CD1c-positive myeloid dendritic cell (primary cell): ENCODE data around the gene ARHGDIA.
A peak's percentile ranks its signal among the peaks of the same experiment; 100 is the strongest.

Source experiments
- DNase-seq: peaks from one replicate; pipeline ENCODE4 v3.0.0-alpha.2; 2016; ENCODE audit errors: extremely low spot score

Gene ARHGDIA

DNA sequence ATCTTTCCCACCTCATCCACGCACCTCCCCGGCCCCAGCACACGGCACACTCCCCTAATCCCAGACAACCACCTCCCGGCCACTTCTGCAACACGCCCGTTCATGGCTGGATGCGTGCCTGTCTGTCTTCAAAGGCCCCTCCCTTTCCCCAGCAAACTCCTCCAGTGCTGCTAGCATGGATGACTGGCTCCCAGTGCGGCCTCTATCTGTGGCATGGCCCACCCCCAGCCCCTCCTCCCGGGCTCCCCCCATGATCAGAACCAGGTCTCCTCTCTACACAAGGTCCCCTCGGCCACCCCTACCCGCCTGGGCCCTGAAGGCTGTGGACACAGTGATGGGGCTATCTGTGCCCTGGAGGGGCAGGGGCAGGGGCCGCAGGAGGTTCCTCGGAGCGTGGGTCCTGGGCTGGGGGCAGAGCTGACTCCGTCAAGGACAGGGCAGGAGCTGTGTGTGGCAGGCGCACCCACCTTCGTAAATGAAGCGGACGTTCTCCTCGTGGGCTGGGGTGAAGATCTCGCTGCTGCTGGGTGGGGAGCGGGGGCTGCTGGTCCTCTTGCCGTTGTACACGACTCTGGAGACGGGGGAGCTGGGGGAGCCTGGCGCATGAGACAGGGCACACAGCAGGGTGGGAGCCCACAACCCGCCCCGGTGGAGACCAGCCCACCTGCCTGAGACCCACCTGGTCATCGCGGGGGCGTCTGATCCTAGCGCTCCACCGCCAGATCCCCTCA, 47.2 kb downstream of the ARHGDIA start:
- no peak for DNase-seq

DNA sequence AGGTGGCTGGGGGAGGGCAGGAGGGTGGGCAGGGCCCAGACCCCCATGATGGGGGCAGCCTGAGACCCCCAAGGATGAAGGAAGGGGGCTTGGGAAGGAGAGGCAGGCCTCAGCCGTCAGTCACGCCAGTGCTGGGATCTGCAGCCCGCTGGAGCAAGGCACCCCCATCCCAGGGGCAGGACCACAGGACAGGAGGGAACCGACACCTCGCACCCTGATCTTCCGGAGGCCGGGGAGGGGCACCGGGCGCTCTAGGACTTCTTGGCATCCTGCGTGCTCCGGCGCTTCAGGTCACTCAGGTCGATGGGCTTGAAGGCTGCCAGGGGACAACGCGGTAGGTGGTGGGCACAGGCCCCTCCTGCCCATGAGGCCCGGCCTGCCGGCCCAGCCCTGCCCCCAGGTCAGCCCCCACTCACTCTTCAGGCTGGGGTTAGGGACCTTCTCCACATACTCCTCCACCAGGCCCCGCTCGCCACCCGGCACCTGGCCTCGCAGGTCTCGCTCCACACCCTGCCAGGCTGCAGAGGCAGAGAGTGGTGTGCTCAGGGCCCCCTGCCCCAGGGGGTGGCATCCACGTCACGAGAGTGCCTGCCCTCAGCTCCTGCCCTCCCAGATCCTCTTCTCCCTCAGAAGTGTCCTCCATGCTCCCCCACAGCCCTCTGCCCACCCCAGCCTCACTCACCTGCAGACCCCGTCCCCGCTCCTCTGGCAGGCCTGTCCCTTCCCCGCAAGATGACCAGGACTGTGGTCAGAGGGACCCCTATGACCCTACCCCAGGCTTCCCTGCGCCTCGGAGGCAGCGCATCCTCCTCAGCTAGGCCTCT, 47.9 kb downstream of the ARHGDIA start:
- DNase-seq = no peak

DNA sequence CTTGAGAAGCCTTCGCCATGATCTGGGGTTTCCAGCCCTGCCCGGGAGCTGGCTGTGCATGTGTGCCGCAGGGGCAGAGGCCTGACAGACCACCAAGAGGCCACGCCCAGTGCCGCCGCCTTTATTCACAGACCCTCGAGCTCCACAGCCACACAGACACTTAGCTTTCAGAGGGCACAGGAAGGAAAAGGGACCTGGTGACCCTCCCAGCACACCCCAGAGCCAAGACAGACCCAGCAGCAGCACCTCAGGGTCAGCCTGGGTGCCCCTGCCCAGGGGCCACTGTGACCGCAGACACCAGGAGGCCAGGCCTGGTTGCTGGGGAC, 48.9 kb downstream of the ARHGDIA start:
- DNase-seq = no peak

DNA sequence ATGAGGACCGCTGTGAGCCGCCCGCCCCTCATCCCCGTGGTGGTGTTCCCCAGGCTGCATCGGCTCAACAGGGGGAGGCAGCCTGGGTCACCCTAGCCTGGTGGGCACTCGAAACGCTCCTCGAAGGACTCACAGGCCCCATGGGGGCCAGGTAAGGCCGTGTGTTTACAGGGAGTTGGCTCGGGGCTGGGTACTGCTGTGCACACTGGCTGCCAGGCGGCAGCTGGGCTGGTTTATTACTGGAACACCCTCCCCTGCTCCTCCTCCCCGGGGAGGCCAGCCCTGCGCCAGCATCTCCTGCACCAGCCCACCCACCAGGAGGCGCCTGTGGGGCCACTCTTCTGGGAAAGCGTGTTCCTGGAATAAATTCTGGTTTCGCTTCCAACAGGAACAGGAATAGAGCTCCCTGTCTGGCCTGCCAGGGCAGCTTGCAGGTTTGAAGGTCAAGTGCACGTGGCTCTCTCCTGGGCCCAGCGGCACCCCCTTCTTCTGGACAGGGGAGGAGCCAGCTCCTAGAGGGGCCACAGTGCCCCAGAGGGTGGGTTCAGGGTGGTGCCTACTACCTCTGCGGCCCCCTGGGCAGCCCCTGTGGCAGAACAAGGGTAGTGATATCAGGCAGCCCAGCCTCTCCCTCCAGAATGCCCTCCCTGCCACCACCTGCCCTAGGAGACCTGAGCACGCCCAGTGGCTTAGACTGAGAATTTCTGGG, 49.4 kb downstream of the ARHGDIA start:
- peak; percentile 89 for DNase-seq

DNA sequence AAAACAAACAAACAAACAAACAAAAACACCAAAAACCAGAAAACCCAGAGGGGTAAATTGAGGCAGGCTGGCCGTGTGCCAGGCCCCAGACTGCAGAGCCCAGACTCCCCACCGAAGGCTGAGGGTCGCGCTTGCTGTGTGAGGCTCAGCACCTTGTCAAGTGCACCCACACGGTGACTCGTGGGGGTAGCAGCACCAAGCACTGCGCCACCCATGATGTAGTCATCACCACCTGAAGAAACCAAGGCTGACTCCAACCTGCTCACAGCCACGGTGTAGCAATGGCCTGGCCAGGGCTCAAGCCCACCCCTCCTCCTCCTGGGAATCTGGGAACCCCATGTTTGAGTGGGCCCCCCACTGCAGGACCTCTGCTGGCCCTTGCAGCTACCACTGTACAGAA, 50.0 kb downstream of the ARHGDIA start:
- DNase-seq = no peak

DNA sequence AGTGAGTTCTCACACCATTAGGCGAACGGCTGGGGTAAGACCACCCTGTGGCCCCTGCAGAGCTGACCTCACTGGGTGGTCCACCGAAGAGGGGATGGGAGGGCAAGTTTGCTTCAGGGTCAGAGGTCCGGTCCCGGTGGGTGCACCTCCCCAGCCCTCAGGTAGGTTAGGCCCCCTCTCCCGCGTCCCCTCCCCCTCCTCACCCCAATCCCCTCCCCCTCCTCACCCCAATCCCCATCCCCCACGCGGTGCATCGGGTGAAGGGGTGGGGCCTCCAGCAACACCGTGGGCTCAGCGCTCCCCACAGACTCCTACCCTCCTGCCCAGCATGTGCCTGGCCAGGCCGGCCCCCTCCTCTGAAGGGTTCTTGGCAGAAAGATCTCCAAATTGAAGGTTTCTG, 51.4 kb downstream of the ARHGDIA start:
- DNase-seq = no peak

DNA sequence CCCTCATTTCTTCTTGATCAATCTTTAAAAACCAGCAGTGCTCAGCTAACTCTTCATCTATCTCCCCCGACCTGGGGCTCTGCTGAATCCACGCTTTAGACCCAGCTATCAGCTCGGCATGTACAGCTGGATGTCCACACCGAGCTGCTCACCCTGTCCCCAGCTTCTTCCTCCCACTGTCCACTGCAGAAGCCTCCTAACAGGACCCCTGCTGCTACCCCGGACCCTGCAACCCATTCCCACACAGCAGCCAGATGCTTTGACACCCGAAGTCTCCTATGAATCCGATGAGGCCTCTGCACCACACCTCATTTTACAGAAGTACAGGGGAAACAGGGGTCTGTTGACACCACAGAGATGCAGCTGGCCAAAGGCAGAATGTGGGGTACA, 53.4 kb downstream of the ARHGDIA start:
- DNase-seq = no peak
